ENCODE measurements around the gene EVA1C.
"Not testable (repeated sequence)": the region's sequence is repeated elsewhere in the genome, so short reads cannot be mapped to it uniquely, and the experiment has no call there.

EVA1C gene

DNA sequence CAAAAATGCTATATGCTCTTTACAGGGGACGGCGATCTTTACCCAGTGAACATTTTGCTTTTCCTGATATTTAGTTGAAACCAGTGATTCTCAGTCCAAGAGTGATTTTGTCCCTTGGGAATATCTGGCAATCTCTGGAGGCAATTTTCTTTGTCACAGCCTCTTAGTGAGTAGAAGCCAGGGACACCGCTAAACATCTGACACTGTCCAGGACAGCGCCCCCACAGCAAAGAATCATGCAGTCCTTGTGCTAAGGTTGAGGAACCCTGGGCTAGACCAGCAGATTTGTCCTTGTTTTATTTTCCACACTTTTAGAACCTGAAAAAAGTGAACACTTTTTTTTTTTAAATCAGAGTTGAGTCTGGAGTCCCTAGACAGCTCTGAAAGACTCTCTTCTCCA, 13.1 kb downstream of the EVA1C start:
- no peak for DNase-seq

DNA sequence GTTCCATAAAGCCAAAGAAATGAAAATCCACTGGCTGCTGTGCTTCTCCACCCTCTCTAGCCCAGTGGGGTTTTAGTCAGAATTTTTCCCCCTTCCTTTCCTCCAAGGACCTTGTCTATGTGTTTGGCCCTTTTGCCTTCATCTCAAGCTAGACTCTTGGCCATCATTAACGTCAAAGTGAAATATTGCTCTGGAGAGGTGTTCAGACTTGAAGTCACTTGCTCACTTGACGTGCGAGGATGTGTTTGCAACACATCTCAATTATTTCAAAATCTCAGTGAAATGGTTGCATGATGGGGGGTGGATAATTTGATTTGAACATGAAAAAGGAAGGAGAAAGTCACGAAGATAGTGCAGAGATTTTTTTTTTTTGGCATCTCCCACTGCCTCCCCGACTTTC, 13.6 kb downstream of the EVA1C start:
- DNase-seq, result no peak

DNA sequence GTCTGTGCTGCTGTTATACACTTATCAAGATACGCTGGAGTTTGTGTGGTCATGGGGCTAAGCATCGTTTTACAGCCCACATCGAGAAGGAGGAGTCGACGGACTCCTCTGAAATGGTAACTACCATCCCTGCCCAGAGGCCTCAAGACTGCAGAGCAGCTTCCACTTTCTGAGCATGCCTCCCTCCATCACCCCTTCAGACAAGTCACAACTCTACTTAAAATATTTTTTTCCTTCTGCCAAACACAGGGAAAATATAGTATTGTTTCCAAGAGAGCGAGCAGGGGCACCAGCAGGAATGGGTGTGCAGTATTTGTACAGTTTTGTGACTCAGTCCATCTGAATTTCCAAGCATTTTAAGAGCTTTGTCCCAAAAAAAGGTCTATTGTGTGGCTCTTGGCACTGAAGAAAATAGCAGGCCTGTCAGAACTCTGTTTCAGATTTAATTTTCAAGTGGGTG, 14.1 kb downstream of the EVA1C start:
- no peak for DNase-seq

GRCh38 chr21:32427958-32428623, 15.6 kb downstream of the EVA1C start:
- no peak for DNase-seq

- not testable (repeated sequence) for DNase-seq
These were observed 20.6 kb downstream of the EVA1C start for GRCh38 chr21:32432982-32433660.

DNA sequence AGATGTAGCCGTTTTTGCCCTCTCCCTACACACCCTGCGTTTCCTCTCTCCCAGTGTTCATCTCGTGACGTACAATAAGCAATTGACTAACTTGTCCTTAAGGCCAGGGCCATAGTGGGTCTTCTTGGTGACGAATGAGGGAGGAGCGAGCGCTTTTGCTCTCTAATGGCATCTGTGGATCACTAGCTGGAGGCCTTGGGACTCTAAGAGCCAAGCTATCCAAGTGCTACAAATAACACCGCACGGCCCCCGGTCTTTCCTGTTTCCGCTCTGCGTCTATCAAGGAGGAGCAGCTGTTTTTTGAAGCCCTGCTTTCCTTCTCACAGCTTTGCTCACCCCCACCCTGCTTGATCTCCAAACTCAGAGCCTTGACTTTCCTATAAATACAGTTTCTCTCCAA, 25.2 kb downstream of the EVA1C start:
- no peak for DNase-seq

- no peak for DNase-seq
These were observed 30.2 kb downstream of the EVA1C start for GRCh38 chr21:32442566-32443318.

- DNase-seq, result no peak
These were observed 32.6 kb downstream of the EVA1C start for GRCh38 chr21:32445101-32445500.

- DNase-seq, result not testable (repeated sequence)
These were observed 33.9 kb downstream of the EVA1C start for GRCh38 chr21:32446440-32446839.

- no peak for DNase-seq
These were observed 34.7 kb downstream of the EVA1C start for GRCh38 chr21:32447224-32447623.

DNA sequence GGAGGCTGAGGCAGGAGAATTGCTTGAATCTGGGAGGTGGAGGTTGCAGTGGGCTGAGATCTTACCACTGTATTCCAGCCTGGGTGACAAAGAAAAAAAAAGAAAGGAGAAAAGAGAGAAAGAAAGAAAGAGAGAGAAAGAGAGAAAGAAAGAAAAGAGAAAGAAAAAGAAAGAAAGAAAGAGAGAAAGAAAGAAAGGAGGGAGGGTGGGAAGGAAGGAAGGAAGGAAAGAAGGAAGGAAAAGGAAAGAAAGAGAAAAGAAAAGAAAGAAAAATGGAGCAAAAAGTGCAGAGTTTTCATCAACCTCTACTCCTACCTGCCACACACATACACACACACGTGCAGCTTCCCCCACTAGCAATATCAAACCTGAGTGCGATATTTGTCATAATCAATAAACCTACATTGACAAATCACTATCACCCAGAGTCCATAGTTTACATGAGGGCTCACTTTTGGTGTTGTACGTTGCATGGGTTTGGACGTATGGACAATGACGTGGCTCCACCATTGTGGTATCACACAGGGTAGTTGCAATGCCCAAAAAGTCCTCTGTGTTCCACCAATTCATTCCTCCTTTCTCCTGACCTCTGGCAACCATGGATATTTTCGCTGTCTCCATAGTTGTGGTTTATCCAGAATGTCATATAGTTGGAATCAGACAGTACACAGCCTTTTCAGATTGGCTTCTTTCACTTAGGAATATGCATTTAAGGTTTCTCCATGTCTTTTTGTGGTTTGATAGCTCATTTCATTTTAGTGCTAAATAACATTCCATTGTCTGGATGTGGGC, 36.5 kb downstream of the EVA1C start:
- DNase-seq, result no peak

- not testable (repeated sequence) for DNase-seq
These were observed 38.6 kb downstream of the EVA1C start for GRCh38 chr21:32450881-32451701.

- DNase-seq, result not testable (repeated sequence)
These were observed 39.7 kb downstream of the EVA1C start for GRCh38 chr21:32452191-32452590.

DNA sequence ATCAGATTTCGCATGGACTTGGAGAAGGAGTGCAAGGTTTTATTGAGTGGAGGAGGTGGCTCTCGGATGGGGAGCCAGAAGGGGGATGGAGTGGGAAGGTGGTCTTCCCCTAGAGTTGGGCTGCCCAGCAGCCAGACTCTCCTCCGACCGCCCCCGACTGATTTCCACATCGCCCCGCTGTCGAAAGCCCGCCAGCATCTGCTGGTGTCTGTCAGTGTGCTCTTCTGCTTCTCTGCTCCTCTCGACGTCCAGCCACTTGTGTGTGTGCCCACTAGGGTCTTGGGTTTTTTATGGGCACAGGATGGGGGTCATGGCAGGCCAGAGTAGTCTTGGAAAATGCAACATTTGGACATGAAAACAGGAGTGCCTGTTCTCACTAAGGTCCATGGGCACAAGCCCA, 40.1 kb downstream of the EVA1C start:
- DNase-seq, result no peak

DNA sequence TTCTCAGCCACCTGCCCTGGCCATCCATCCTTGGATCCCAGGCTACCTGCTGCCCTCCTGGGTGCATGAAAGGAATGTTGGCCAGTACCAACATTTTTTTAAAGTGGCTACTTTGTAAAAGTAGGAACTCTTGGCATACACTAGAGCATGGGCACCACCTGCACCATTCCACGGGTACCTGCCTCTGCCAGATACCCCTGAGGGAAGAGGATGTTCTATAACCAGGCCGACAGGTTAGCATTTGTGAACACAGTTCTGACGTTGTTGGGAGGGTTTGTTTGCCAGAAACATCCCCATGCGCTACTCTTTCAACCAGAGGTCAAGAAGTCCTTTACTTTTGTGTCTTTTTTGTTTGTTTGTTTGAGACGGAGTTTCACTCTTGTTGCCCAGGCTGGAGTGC, 43.0 kb downstream of the EVA1C start:
- no peak for DNase-seq

DNA sequence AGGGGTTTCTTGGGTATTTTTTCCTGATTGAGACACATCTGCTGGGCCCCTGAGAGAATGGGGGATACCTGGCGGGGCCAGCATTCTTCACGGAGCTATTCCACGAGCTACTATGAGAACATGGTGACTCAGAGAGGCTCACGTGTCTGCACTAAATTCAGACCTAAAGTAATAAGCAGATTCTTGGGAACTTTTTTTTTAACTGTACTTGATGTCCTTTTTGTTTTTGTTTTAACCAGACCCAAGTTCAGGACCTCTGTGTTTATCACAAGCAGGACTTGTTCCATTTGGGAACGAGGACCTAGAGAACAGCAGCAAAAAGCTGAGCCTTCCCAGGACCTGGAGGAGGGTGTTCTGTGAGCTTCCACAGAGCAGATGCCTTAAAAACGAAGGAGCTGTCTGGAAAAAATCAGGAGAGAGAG, 44.0 kb downstream of the EVA1C start:
- no peak for DNase-seq

DNA sequence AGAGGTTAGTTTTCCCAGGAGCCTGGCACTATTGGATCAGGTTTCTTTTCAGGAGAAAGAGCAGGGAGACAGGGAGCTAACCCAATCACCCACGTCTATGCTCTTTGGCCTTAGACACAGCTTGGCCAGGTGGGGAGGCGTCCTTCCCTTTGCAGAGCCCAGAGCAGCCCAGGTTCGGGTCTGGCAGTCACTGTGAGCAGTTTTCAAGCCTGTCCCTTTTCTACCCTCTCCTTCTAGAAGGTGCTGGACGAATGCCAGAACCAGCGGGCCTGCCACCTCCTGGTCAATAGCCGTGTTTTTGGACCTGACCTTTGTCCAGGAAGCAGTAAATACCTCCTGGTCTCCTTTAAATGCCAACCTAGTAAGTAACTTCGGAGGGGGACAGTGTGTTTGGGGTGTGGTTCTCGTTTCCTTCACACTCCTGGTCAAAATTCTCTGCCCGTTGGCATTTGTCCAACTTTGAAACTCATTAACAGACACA, 44.9 kb downstream of the EVA1C start:
- DNase-seq, result no peak

DNA sequence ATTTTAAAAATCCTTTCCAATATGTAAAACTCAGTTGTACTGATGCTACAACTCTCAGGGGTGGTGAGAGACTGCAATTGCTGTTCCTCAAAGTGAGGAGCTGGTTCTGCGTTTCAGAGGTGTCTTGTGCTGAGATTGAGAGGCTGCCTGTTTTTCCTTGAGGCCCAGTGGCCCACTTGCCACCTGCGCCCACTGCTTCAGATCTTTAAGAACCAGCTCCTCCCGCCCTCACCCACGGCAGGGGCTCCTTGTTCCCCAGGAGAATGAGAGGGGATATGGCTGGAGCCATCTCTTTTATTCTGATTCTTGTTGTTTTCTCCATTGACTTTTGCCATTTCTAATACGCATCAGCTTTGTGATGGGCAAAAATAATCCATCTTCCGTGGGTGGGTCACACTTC, 45.5 kb downstream of the EVA1C start:
- no peak for DNase-seq

GRCh38 chr21:32459972-32460371, 47.5 kb downstream of the EVA1C start:
- no peak for DNase-seq

DNA sequence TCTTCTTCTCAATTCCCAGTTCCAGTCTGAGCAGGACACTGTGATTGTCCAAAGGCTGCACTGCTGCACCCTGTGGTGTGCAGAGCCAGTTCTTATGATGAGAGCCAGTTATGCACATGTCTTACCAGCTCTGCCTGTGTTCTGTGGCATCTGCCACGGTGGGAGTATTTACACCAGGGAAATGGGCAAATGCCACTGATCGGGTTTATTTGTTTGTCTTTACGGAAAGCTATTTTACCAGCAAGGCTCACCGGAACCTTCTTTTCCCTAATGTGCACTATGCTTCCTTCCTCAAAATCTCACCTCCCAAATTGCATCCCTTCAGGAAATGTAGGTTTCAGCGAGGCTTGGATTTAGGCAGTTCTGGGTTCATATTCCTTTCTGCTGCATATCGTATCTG, 49.0 kb downstream of the EVA1C start:
- no peak for DNase-seq

DNA sequence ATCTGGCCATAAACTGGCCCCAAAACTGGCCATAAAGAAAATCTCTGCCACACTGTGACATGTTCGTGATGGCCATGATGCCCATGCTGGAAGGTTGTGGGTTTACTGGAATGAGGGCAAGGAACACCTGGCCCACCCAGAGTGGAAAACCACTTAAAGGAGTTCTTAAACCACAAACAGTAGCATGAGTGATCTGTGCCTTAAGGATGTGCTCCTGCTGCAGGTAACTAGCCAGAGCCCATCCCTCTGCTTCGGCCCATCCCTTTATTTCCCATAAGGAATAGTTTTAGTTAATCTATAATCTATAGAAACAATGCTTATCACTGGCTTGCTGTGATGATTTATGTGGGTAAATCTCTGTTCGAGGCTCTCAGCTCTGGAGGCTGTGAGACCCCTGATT, 50.1 kb downstream of the EVA1C start:
- not testable (repeated sequence) for DNase-seq

GRCh38 chr21:32463367-32463766, 50.9 kb downstream of the EVA1C start:
- DNase-seq, result no peak

All from stimulated activated CD4-positive, alpha-beta T cell treated with anti-CD3 and anti-CD28 coated beads, Interleukin-4, amount 100 ng/mL, for 24 hours (primary cell).